ENCODE data around the gene CTDP1.

DNA sequence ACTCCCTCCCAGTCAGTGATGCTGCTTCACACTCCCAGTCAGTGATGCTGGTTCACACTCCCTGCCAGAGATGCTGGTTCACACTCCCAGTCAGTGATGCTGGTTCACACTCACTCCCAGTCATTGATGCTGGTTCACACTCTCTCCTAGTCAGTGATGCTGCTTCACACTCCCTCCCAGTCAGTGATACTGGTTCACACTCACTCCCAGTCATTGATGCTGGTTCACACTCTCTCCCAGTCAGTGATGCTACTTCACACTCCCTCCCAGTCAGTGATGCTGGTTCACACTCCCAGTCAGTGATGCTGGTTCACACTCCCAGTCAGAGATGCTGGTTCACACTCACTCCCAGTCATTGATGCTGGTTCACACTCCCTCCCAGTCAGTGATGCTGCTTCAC, 83.8 kb downstream of the CTDP1 start:
- TF ChIP-seq, protein P1, sequence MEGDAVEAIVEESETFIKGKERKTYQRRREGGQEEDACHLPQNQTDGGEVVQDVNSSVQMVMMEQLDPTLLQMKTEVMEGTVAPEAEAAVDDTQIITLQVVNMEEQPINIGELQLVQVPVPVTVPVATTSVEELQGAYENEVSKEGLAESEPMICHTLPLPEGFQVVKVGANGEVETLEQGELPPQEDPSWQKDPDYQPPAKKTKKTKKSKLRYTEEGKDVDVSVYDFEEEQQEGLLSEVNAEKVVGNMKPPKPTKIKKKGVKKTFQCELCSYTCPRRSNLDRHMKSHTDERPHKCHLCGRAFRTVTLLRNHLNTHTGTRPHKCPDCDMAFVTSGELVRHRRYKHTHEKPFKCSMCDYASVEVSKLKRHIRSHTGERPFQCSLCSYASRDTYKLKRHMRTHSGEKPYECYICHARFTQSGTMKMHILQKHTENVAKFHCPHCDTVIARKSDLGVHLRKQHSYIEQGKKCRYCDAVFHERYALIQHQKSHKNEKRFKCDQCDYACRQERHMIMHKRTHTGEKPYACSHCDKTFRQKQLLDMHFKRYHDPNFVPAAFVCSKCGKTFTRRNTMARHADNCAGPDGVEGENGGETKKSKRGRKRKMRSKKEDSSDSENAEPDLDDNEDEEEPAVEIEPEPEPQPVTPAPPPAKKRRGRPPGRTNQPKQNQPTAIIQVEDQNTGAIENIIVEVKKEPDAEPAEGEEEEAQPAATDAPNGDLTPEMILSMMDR (IDR thresholded peaks at IDR 0.05), result no peak
- no peak for TF ChIP-seq POLR2A (IDR thresholded peaks at IDR 0.05)
